Ovary (tissue), 3 donors: Measurements from ENCODE around the gene ENOPH1.

ENCODE experiments used
- EP300 ChIP-seq: sonication (generic); formaldehyde crosslinking; IDR thresholded peaks from one replicate; pipeline ENCODE4 v1.6.1; 2017; ENCODE audit warnings: antibody characterized with exemption
- POLR2A ChIP-seq: fragments of 450-650 bp; IDR thresholded peaks from one replicate; pipeline ENCODE4 v1.6.1; 2017; ENCODE audit warnings: antibody characterized with exemption, mild to moderate bottlenecking, moderate library complexity
- TF ChIP-seq, protein P1 (sequence below), 3 donors: fragments of 450-650 bp in 2 of 3; fragments of 200-600 bp in 1 of 3; IDR thresholded peaks; one replicate each; pipeline versions ENCODE4 v1.5.1 to v1.8.0; 2016 to 2022; ENCODE audit warnings: antibody characterized with exemption in 3 of 3, mild to moderate bottlenecking in 1 of 3
- donor health status: DM: no; HTN: no; CAD: no.

DNA sequence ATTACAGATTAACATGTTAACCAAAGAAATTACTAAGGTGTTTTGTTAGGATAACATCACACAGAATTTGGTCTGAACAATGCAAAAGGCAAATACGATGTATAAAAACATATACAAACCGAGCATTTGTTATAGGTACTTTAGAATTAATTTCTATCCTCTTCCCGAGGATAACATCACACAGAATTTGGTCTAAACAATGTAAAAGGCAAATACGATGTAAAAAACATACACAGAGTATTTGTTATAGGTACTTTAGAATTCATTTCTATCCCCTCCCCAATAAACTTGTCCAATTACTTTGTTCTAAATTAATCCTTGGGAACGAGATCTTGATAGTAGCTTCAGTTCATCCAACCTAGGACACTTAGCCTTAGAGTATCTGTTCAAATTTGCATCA lies 7.8 kb upstream of the ENOPH1 start:
- TF ChIP-seq, protein P1, sequence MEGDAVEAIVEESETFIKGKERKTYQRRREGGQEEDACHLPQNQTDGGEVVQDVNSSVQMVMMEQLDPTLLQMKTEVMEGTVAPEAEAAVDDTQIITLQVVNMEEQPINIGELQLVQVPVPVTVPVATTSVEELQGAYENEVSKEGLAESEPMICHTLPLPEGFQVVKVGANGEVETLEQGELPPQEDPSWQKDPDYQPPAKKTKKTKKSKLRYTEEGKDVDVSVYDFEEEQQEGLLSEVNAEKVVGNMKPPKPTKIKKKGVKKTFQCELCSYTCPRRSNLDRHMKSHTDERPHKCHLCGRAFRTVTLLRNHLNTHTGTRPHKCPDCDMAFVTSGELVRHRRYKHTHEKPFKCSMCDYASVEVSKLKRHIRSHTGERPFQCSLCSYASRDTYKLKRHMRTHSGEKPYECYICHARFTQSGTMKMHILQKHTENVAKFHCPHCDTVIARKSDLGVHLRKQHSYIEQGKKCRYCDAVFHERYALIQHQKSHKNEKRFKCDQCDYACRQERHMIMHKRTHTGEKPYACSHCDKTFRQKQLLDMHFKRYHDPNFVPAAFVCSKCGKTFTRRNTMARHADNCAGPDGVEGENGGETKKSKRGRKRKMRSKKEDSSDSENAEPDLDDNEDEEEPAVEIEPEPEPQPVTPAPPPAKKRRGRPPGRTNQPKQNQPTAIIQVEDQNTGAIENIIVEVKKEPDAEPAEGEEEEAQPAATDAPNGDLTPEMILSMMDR (IDR thresholded peaks at IDR 0.05): no peak
- TF ChIP-seq POLR2A (no peak), EP300 (no peak)
